A673 (cell line): ENCODE measurements around the gene SCG2.

Source experiments
- EZH2 ChIP-seq: fragments of 200-600 bp; sonication (generic); IDR thresholded peaks from 2 replicates; pipeline ENCODE4 v1.6.1; 2017; ENCODE audit warnings: borderline replicate concordance, low read depth, mild to moderate bottlenecking, mixed read lengths, antibody characterized with exemption, low read length; ENCODE audit not compliant: poor library complexity, severe bottlenecking
- TF ChIP-seq, protein P1 (sequence below): fragments of 300-800, 200-600 bp; sonication (generic); conservative IDR thresholded peaks from 2 replicates; pipeline ENCODE4 v1.5.1; 2017; ENCODE audit warnings: low read depth, mild to moderate bottlenecking, antibody characterized with exemption, low read length, moderate library complexity, mixed read lengths

- TF ChIP-seq, protein P1, sequence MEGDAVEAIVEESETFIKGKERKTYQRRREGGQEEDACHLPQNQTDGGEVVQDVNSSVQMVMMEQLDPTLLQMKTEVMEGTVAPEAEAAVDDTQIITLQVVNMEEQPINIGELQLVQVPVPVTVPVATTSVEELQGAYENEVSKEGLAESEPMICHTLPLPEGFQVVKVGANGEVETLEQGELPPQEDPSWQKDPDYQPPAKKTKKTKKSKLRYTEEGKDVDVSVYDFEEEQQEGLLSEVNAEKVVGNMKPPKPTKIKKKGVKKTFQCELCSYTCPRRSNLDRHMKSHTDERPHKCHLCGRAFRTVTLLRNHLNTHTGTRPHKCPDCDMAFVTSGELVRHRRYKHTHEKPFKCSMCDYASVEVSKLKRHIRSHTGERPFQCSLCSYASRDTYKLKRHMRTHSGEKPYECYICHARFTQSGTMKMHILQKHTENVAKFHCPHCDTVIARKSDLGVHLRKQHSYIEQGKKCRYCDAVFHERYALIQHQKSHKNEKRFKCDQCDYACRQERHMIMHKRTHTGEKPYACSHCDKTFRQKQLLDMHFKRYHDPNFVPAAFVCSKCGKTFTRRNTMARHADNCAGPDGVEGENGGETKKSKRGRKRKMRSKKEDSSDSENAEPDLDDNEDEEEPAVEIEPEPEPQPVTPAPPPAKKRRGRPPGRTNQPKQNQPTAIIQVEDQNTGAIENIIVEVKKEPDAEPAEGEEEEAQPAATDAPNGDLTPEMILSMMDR: no peak
- TF ChIP-seq EZH2: no peak
These were observed 7.9 kb downstream of the SCG2 start for GRCh38 chr2:223594259-223594658.
